ENCODE measurements around the gene SPOCK1.
A peak's percentile ranks its signal among the peaks of the same experiment; 100 is the strongest.
"Not testable (repeated sequence)": the region's sequence is repeated elsewhere in the genome, so short reads cannot be mapped to it uniquely, and the experiment has no call there.

The SPOCK1 gene

DNA sequence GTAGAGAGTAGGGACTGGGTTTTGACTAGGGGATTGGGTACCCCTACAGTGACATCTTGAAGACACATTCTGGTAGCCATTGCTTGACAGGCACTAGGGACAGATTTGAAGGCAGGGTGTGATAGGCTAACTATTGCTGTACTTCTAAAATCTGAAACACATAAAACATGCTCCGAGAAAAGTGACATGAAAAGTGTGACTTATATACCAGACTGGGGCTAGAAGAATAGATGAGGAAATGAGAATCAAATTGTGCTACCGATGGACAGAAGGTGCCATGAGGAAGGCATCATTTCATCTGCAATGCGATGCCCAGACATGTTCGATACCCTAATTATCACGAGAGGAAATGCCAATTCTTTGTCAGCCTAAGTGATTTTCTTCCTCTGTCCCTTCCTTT, 475.8 kb downstream of the SPOCK1 start:
- DNase-seq (ENCODE audit: low spot score), result no peak

DNA sequence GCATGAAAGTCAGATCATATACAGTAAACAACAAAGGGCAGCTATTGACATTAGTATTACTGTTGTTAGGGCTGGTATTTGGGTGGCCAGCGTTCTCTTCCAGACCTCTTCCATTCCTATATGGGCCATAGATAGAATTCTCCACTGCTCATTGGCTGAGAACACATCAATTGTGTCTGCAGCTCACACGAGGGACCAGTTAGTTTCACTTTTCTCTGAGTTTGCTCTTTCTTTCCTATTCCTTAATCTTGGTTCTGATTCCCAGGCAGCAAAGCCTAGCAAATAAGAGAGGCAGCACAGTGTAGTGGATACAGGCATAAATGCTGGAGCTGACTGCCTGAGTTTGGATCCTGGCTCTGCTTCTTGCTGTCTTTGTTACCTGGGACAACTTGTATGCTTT, 476.4 kb downstream of the SPOCK1 start:
- DNase-seq (ENCODE audit: low spot score), result no peak

DNA sequence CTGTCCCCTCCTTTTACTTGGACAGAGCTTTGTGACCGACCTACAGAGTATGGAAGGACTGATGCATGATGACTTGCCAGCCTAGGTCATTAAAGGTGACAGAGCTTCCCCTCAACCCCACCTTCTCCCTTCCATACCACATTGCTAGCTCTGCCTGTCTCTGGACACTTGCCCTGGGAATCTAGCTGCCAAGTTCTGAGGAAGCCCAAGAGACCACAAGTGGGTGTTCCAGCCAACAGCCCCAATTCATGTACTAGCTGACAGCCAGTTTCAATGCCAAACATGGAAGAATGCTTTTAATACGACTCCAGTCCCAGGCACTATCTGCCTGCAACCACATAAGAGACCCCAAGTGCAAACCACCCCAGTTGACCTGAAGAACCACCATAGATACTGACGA, 477.1 kb downstream of the SPOCK1 start:
- peak; percentile 77 for DNase-seq (ENCODE audit: low spot score)

DNA sequence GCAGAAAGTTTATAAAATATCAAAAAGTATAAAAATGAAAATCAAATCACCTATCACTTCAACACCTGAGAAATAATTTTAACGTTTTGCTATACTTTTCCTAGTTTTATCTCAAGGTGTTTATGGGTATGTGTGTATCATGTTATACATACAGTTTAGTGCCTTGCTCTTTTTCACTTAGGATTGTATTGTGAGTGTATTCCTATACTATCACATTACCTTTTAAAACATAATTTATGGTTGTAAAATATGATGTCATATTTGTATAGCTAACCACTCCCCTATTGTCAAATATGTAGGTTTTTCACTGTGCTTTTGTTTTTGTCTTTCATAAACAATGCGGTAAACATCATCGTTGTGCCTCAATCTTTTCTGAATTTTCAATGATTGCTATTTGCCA, 479.9 kb downstream of the SPOCK1 start:
- no peak for DNase-seq (ENCODE audit: low spot score)

DNA sequence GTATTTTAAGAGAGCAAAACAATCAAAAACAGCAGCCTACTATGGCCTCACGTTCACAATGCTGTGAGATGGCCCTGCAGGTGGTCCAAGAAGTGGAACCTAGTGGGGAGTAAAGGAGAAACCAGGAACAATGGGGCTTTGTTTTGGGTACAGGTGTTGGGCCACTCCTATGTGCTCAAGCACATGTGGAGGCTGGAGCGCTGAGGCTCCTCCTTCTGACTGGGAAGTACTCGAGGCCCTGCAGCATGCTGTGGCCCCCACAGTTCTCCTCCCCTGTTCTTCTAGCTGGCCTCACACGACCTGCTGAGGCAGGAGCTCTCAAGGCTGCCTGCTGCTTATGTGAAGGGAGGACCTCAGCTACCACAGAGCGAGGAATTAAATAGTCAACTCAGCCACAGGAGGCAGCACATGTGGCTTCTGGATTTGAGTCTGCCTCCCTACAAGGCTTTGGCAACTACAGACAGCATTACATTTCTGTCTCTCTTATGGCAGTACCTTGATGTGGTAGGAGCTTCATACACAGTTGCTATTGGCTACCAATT, 482.3 kb downstream of the SPOCK1 start:
- DNase-seq (ENCODE audit: low spot score), result no peak

DNA sequence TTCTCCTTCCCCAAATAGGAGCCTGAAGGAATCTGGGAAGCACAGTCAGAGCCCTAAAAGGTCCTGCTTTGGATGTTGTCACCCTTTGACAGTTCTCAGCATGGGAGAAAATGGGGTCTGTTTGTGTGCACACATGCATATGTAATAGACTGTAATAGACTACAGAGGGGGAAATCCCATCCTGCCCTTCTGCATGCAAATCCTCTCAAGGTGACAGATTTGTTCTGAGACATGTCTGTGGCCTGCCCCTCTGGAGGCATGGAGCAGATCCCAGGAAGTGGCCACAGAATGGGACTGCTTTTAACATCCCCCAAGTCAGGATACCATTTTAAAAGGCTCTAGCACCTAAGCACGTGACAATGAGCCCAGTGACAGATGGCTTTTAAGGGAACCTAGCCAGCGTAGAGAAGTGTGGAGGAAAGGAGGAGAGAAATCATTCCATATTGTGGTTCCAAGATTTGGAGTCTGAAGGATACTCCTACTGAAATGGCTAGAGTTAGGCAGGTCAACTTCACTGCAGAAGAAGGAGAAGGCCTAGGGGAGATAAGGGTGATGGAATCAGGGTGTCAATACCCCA, 483.5 kb downstream of the SPOCK1 start:
- DNase-seq (ENCODE audit: low spot score), result peak; percentile 62

DNA sequence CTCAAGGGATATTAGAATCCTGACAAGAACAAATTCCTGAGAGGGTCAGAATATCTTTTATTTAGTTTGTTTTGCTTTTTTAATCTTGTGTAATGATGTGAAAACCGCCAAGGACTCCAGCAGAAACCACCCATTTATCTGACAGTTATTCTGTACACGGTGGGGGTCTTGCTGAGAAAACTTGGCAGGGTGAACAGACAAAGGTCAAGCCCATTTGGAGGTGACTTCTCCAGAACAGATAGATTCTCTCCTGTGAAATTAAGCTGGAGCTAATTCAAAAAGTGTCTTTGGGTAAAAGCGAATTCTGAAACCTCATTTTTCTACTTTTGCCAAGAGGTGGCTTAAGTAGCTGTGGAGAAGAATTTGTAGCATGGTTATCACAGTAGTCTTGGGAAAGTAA, 484.4 kb downstream of the SPOCK1 start:
- DNase-seq (ENCODE audit: low spot score), result no peak

DNA sequence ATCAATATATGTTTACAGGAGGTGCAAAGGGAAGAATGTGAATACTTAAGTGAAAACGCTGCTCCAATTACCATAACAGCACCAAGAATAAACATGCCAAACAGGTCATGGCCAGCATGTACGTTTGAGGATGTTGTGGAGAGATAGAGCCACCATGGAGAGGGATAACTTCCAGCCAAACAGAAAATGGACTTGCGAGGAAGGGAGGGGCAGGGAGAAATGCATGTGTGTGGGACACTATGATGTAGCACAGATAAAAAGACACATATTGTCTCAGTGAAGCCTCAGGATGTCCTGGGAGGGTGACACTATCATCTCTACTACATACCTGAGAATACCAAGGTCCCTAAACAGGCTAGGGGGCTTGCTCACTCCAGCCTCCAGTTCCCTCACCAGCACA, 488.9 kb downstream of the SPOCK1 start:
- DNase-seq (ENCODE audit: low spot score), result no peak

DNA sequence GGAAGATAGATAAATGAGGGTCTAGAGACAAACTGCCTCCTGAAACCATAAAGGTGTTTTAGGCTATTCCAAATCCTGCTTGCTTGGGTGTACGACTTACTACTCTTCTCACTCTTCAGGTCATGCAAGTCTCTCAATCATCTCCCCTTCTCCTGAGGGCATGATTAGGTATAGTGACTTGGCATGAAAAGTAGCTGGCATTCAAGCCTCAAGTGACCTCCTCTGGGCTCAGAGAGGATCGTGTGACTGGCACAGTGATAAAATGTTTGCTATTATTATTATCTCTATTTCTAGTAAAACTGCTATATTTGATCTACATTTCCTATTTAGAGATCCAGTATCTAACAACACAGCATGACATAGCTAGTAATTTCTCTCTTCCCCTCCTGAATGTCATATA, 494.8 kb downstream of the SPOCK1 start:
- no peak for DNase-seq (ENCODE audit: low spot score)

DNA sequence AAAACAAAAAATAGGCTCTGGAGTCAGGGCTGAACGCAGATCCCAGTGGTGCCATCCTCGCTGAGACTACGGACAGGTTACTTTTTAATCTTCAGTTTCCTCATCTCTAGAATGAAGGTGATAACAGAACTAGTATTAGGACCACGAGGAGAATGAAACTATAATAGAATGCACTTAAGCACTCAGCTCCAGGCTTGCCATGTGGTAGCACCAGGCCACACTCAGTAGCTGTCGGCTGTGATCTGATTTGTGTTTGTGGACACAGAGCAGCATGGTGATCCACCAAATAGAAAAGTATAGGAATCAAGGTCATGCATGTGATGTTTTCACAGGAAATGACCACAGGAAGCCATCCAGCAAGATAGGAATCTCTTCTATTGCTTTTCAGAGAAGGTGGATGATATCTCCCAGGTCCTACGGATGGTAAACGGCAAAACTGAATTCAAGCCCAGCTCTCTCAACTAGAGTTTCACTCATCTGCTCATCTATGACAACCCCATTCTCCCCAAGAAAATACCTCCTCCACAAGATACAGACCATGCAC, 498.0 kb downstream of the SPOCK1 start:
- DNase-seq (ENCODE audit: low spot score), result no peak

DNA sequence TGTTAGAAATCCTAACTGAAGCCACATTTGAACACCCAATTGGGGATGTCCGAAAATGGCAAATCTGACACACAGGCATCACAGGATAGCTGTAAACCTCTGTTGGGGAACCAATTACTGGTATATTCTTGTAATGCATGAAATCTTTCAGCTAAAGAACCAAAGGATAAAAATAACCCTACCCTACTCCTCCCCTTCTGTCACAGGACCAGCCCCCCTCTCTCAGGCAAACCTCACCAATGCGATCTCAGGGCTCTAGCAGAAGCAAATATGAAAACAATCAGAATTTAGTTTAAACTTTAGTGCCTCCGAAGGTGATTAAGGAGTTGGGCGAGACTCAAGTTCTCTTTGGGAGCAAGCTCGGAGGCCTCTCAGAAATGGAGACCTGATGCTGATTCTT, 499.3 kb downstream of the SPOCK1 start:
- no peak for DNase-seq (ENCODE audit: low spot score)

DNA sequence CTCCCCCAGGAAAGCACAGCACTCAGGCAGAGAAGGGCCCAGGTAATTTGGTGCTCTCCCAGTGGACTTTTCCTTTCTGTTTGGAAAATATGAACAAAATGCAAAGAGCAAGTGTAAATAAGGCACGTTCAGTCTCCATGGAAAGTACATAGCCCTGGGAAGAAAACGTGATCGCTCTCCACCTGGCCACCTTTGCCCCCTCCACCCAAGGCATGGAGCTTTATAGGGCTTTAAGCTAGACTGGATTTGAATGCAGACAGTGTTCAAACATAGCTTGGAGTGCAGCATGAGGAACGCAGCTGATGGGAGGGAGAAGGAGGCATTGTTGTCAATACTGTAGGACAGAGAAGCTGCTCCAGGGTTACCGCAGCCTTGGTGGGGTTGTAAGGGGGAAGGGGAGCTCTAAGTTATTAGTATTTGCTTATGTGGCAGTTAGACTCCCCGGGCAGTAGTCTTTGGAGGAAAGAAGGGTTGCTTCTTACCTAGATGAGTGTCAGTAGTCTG, 500.2 kb downstream of the SPOCK1 start:
- no peak for DNase-seq (ENCODE audit: low spot score)

DNA sequence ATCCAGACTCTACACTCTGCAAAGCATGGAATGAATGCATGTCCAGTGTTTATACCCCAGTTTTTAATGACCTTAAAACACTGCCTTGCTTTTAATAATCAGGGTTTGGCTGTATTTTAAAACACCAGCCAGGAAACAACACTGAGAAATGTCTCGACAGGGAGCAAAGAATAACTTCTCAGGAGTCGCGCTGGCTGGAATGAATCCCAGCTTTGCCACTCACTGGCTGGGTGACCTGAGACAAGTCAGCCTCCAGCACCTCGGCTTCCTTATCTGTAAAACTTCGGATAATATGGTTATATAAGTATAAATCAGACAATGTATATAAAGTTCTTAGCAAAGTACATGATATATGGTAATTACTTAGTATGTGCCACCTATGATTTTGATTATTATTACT, 505.0 kb downstream of the SPOCK1 start:
- no peak for DNase-seq (ENCODE audit: low spot score)

DNA sequence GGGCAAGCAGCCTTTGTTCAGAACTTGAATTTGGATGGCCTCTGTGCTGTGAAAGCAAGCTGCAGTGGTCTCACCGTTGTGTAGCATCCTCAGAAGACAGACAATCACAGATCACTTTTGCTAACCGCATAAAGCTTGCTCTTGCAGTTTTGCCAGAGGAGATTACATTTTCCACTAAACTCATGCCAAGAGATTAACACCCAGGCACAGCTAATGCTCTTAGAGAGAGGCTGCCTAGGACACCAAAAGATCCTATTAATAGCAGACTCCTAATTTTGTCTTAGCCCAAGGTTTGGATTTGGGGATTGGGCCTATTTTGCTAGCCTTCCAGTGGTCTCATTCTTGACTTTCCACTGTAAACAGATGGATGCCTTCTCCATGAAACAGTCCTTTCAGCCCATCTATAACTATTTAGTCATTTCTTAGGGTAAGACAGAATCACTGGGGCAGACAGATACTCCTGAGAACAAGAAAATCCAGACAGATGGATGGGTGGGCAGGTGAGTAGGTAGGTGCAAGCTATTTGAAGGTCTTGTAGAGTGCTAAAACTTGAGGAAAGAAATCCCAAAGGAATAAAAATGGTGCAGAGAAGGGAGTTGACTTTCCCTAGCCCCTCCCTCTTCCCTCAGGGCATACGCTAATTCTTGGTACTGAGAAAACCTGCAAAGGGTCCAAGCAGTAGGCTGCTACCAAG, 506.2 kb downstream of the SPOCK1 start:
- peak; percentile 71 for DNase-seq (ENCODE audit: low spot score)

DNA sequence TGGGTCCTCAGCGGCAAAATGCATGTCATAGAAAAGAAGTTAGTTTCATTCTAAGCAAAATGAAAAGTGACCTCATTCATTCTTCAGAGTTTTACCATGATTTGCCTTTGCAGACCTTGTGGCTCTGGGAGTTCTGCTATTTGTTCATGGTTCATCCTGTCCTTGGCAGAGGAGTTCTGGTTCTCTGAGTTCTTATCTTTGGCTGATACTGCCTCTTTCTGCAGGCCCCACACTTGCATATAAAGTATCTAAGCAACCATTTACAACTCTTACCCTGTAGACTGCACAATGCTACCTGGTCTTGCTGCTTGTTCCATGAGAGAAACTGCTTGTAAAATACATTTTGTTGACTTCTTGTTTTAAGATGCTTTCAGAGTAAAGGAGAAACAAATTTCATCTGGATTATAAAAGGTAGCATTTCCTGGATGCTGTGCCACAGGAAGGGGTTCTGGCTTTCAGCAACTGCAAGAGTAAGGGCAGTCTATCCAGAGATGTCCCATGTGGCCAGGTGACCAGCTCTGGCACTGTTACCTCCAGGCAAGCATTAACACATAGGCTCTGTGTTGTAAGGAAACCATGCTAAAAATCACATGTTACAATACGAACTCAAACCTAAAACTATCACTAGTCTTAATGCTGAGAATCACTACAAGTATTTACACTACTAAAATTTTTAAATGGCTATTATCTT, 513.2 kb downstream of the SPOCK1 start:
- no peak for DNase-seq (ENCODE audit: low spot score)

DNA sequence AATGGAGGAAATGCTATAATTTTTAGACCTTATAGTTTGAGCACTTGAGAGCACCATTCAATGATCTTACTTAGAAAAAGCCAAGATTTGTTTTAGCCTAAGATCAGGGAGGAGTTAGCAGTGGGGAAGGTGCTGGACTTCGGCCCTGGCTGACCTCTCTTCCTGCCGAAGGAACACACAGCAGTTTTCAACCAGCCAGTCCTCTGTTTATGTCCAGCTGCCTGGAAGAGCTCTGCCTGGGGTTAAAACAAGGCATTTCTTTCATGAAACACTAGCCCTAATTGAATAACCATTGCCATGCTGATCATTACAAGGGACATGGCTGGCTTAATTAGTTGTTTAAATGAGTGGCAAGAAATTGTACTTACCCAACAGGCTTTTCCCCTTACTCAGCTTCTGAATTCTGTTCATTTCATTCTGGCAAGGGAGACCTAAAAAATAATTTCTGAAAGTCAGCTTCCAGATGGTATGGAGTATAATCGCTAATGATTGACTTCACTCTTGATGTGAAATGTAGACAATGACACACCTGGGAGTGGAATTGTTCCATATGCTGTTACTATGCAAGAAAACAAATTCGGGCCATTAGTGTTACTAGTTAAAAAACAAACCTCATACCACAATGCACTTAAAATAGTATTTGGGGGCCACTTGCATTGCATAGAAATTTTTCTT, 514.2 kb downstream of the SPOCK1 start:
- no peak for DNase-seq (ENCODE audit: low spot score)

DNA sequence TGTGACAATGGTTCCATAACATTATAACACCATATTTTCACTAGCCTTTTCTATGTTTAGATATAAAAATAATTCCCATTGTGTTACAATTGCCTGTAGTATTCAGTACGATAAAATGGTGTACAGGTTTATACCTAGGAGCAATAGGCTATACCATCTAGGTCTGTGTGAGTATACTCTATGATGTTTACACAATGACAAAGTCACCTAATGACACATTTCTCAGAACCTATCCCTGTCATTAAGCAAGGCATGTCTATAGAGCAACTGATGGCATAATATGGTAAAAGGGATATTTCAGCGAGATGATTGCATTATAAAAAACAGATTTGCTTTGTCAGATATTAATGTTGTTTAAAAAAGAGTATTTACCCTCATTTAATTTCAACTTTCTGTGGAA, 517.2 kb downstream of the SPOCK1 start:
- no peak for DNase-seq (ENCODE audit: low spot score)

DNA sequence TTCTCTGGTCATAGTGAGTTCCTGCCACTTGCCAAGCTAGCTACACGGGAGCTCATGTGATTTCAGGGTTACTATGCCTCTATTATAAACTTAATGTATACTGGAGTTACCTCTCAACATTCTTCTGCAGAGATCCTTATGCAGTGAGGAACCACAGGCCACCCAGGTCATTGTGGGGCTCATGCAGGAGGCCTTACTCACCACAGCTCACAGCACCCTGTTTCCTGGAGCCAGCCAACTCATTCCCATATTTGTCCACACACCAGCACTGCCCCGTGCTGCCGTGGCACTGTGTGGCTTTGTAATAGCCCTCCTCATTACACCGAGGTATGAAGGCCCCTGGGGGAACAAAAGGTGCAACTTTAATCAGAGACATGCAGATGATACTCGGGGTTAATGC, 520.0 kb downstream of the SPOCK1 start:
- DNase-seq (ENCODE audit: low spot score), result no peak

DNA sequence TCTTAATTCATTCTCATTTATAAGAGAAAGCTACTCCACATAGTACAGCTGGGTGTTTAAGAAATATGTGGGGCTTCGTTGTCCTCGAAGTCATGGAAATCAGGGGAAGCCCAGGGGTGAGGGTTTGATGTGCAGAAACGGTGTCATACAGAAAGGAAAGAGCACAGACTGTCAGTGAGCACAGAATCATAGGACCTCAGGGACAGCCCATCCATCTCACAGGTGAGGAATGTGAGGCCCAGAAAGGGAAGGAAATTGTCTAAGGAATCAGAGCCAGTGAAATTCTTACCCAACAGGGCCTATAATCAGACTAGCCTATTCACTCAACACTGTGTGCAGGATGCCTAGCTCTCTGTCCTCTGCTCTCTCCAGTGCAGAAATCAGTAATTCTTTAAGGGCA, 535.6 kb downstream of the SPOCK1 start:
- no peak for DNase-seq (ENCODE audit: low spot score)

DNA sequence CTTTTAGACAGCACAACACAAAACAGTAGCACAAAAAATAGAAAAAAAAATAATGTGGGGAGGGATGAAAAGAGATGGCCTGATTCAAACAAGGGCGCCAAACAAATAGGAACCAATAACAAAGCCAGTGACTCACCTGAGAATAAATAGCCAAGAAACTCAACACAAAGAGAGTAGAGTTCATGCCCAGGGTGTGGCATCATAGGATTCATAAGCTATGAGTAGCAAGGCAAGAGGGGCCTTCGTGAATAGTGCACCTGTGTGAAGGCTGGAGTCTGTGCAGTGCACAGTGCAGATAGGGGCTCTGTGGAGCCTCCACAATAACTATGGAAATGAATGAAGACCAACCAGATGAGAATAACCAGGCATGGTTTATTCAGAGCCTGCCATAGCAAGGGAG, 541.7 kb downstream of the SPOCK1 start:
- DNase-seq (ENCODE audit: low spot score), result no peak

DNA sequence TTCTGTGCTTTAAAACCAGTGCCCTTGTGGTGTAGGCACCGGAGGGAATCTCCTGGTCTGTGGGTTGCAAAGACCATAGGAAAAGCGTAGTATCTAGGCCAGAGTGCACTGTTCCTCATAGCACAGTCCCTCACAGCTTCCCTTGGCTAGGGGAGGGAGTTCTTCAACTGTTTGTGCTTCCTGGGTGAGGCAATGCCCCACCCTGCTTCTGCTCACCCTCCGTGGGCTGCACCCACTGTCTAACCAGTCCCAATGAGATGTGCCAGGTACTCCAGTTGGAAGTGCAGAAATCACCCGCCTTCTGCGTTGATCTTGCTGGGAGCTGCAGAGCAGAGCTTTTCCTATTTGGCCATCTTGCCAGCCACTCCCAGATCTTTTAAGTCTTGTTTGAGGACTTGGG, 545.0 kb downstream of the SPOCK1 start:
- not testable (repeated sequence) for DNase-seq (ENCODE audit: low spot score)

DNA sequence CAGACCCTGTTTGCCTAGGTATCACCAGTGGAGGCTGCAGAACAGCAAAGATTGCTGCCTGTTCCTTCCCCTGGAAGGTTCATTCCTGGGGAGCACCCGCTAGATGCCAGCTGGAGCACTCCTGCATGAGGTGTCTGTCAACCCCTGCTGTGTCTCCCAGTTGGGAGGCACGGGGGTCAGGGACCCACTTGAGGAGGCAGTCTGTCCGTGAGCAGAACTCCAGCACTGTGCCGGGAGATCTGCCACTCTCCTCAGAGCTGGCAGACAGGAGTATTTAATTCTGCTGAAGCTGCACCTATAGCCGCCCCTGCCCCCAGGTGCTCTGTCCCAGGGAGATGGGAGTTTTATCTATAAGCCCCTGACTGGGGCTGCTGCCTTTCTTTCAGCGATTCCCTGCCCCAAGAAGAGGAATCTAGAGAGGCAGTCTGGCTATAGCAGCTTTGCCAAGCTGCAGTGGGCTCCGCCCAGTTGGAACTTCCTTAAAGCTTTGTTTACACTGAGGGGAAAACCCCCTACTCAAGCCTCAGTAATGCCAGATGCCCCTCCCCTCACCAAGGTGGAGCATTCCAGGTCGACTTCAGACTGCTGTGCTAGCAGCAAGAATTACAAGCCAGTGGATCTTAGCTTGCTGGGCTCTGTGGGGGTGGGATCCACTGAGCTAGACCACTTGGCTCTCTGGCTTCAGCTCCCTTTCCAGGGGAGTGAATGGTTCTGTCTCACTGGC, 545.6 kb downstream of the SPOCK1 start:
- DNase-seq (ENCODE audit: low spot score), result not testable (repeated sequence)
